HCT116 (cell line): Measurements from ENCODE around the gene DDX18.

Source experiments
- CTCF ChIP-seq, 3 experiments: fragments of 200-600 bp in 1 of 3; sonication (generic) in 1 of 3; IDR thresholded peaks in 2 of 3; conservative IDR thresholded peaks in 1 of 3; 2 replicates each; pipeline ENCODE4 v1.5.1; 2012 to 2017; ENCODE audit warnings: low read depth in 2 of 3, low read length in 2 of 3, antibody characterized with exemption in 1 of 3, borderline replicate concordance in 1 of 3, control low read depth in 1 of 3, mild to moderate bottlenecking in 1 of 3, mixed read lengths in 1 of 3, mixed run types in 1 of 3, moderate library complexity in 1 of 3; ENCODE audit not compliant: insufficient read depth in 1 of 3
- POLR2A ChIP-seq: IDR thresholded peaks from 2 replicates; pipeline ENCODE4 v1.7.0; 2011; ENCODE audit warnings: borderline replicate concordance; ENCODE audit not compliant: insufficient read depth, insufficient read length; ENCODE audit errors: extremely low read depth

DNA sequence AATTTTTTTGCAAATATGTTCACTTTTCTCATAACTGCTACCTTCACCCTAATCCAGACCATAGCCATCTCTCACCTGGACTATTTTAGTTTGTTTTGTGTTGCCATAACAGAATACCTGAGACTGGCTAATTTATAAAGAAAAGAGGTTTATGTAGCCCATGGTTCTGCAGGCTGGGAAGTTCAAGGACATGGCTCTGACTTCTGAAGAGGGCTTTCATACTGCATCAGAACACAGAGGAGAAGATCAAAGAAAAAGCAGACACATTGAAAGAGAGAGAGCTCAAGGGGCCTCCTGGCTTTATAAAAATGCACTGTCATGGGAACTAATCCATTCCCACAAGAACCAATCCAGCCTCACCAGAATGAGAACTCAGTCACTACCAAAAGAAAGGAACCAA lies 25.0 kb upstream of the DDX18 start:
- no peak for TF ChIP-seq POLR2A
- no peak for TF ChIP-seq CTCF (IDR thresholded peaks at IDR 0.05 in 2 of 3, conservative IDR thresholded peaks at IDR 0.05 in 1 of 3; ENCODE audit: borderline replicate concordance in 1 of 3, insufficient read depth in 1 of 3, low read depth in 2 of 3, low read length in 2 of 3)
